NCI-H774 (cell line): Measurements from ENCODE around the gene MYCL.

Experiments
- DNase-seq: peaks from one replicate; lab custom pipeline; 2025; lab: John Stamatoyannopoulos, UW

The MYCL gene

DNA sequence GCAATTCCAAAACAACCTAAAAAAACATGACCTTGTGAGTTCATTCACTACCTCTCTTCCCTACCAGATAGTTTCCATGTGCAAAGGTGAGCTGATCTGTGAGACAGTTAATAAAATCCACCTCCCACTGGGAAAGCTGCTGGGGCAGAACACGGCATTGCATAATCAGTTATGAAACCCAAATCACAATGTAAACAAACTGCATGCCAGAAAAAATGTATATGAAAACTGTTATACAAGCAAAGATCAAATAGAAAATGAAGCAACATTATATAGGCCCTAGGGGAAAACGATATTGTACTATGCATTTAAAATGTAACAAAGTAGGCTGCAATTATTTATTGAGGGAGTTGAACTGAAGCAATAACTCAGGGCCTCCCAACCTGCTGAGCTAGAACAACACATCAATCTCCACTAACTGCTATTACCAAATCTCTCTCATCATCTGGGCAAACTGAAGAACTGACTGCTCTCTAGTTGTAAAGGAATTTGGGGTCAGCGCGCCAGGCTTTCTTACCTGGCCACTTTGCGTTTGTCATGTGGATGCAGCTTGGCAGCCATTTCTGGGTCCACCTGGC lies 49.4 kb downstream of the MYCL start:
- peak; percentile 57 for DNase-seq

DNA sequence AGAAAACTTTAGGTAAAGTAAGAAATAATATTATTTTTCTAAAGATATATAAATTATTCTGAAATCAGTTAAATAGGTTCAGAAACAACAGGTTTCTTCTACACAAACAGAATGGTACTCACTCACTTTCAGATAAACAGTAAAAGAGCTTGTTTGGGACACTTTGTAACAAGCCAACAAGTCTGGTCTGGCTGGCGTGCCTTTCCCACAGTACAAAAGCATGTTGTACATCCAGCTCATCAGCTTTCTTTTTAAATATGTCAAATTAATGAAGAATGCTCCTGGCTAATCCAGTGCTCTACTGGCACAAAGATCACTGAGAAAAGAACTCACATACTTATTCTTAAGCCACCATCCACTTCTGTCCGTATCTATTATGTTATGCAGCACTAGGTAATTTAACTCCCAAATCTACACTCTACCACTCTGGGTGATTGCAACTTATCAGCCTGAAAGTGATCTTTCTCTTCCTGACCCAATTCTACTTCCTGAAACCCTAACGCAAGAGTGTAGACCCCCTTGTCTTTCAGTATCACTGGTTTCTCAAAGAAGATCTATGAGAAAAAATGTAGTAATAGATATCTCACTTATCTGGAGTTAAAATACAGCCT lies 51.0 kb downstream of the MYCL start:
- DNase-seq: no peak

DNA sequence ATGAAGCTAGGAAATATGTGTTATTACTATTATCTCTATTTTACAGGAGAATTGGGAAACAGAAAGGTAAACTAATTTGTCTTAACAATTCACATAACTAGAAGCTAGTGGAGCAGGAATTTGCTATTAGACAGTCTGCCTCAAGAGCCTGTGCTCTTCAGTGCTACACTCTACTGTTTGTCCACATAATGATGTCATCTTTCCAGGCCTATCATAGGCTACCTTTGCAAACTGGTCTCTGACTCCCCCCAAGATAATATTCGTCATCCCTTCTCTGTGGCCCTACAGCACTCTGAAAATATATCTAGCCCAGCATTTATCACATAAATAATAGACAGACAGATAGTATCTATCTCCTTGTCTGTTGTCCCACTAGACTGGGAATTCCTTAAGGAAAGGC lies 52.5 kb downstream of the MYCL start:
- peak; percentile 44 for DNase-seq

DNA sequence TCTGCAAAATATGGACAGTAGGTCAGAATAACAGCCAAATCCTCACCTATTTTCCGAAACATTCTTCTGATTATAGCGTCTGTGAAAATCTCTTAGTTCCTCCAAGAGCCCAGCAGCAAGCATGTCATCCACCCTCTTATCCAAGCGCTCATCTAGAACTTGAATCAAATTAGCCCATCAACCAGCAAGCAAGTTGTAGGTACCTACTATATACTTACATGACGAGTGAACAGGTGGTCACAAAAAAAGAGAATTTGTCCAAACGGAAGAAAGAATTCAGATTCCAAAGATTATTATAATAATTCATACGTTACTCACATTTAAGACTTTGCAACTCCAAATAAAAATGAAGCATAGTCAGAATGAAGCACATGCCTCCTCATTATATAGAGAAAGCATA lies 53.8 kb downstream of the MYCL start:
- DNase-seq: no peak

DNA sequence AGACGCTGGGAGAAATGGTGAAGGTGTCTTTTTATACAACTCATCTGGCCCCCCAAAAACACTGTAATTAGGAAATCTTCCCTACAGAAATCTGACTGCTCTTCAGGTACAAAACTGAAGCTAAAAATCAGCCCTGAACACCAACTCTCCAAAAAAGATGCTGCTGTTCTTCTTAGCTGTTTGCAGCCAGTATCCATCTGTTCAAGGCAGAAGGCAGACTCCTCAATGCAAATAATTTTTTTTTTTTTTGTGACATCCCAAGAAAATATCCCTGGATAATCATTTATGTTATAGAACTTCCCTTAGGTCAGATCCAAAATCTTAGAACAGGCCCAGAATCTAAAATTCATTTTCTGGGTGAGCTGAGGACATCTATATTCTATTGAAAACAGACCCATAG lies 54.9 kb downstream of the MYCL start:
- DNase-seq: no peak

DNA sequence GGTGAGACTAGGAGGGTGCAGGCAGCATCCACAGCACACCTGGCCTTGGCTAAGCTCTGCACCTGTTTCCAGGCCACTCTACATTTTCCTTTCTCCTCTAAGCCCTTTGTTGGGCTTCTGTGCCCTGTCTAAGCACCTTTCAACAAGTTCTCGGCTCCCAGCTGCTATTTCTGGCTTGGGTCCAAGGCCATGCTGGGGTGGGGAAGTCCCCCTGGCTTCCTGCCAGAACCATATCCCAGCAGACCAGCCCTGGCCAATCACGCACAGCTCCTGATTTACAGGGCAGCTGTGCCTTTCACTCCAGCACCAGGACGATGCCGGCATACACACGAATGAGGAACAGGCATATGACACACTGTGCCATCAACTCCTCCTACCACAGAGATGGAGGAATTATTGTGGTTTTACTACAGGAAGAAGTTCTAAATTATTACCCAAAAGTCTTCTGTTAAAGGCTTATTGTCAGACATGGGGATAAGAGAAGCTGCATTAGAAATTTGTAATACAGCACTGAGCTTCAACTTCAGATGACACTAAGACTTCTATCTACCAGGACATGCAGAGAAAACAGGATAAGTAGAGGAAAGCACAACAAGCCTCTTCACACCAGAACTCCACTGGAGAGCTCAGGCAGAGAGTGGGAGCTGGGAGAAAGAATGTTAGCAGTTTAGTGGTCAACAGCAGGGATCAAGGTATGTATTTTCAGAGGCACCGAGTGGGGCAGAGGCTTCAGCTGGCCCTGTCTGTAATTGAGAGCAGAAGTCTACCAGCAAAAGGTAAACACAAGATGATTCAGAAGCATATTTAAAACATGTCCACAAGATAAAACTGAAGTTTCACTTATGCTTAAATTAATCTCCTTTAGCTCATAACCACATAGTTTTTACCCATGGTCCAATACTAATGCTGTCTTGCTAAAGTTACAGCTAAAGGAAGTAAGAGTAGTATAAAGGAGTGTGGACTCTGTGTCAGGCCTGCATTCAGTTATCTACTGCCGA lies 55.8 kb downstream of the MYCL start:
- DNase-seq: peak; percentile 100
